Osteocyte (in vitro differentiated cells): ENCODE measurements around the gene TDRD3. TPM values are rescaled to one million over a fixed set of nuclear protein-coding genes. Genes with fewer than 3 reads are reported as not detected.
A peak's percentile ranks its signal among the peaks of the same experiment; 100 is the strongest.
"Not testable (repeated sequence)": the region's sequence is repeated elsewhere in the genome, so short reads cannot be mapped to it uniquely, and the experiment has no call there.

Experiments used
- DNase-seq: peaks from one replicate; pipeline ENCODE4 v3.0.0; 2021; ENCODE audit warnings: mixed read lengths; ENCODE audit not compliant: unreplicated experiment; ENCODE audit errors: extremely low spot score
- H3K27ac Mint-ChIP-seq: one replicate; pipeline ENCODE4 v1.8.0; 2021; ENCODE audit warnings: mild to moderate bottlenecking, mixed read lengths; ENCODE audit not compliant: unreplicated experiment
- H3K27me3 Mint-ChIP-seq: one replicate; pipeline ENCODE4 v1.8.0; 2021; ENCODE audit warnings: mixed read lengths; ENCODE audit not compliant: unreplicated experiment
- H3K36me3 Mint-ChIP-seq: one replicate; pipeline ENCODE4 v1.8.0; 2021; ENCODE audit warnings: mixed read lengths; ENCODE audit not compliant: unreplicated experiment
- H3K4me1 Mint-ChIP-seq: one replicate; pipeline ENCODE4 v1.8.0; 2021; ENCODE audit warnings: mixed read lengths; ENCODE audit not compliant: unreplicated experiment
- H3K4me3 Mint-ChIP-seq: one replicate; pipeline ENCODE4 v1.8.0; 2021; ENCODE audit warnings: mild to moderate bottlenecking, moderate library complexity, mixed read lengths; ENCODE audit not compliant: unreplicated experiment
- H3K9me3 Mint-ChIP-seq: one replicate; pipeline ENCODE4 v1.8.0; 2021; ENCODE audit warnings: mixed read lengths; ENCODE audit not compliant: unreplicated experiment
- total RNA-seq: library from RNA; stranded (reverse); gene quantifications from 2 replicates; pipeline ENCODE4 v1.2.1, GENCODE V29; 2021
- TF ChIP-seq, protein P1 (sequence below): fragments of 200-600 bp; sonication (generic); IDR thresholded peaks from 2 replicates; pipeline ENCODE4 v1.5.0; 2021; ENCODE audit warnings: antibody characterized with exemption, mild to moderate bottlenecking, moderate library complexity

Gene TDRD3
- total RNA-seq, 1 donor from 2014 or later, result 27.6 TPM

DNA sequence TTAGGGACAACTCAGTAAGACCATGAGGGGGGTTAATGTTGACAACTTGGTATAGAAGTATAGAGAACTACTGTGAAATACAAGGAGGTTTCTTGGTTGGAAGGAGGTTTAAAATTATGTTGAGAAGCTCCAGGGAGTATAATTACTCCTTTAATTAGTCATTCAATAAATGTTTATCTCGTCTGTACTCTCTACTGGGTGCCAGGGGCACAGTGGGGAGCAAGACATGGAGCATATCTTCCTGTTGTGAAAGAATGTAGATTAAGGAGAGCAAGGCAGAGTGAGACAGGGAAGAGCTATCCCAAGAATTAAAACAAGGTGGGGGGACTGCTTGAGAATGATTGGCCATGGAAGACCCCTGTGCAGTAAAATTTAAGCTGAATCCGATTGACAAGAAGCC is 33.7 kb upstream of the TDRD3 start:
- TF ChIP-seq, protein P1, sequence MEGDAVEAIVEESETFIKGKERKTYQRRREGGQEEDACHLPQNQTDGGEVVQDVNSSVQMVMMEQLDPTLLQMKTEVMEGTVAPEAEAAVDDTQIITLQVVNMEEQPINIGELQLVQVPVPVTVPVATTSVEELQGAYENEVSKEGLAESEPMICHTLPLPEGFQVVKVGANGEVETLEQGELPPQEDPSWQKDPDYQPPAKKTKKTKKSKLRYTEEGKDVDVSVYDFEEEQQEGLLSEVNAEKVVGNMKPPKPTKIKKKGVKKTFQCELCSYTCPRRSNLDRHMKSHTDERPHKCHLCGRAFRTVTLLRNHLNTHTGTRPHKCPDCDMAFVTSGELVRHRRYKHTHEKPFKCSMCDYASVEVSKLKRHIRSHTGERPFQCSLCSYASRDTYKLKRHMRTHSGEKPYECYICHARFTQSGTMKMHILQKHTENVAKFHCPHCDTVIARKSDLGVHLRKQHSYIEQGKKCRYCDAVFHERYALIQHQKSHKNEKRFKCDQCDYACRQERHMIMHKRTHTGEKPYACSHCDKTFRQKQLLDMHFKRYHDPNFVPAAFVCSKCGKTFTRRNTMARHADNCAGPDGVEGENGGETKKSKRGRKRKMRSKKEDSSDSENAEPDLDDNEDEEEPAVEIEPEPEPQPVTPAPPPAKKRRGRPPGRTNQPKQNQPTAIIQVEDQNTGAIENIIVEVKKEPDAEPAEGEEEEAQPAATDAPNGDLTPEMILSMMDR, result no peak
- H3K27me3 Mint-ChIP-seq, result peaks cover 16% of the 10 kb centered on the region
- H3K27ac Mint-ChIP-seq, result no peak overlapping the region
- no peak overlapping the region for H3K4me3 Mint-ChIP-seq
- DNase-seq, result no peak
- peaks cover 2% of the 10 kb centered on the region for H3K4me1 Mint-ChIP-seq
- H3K36me3 Mint-ChIP-seq, result no peaks in the 10 kb centered on the region
- H3K9me3 Mint-ChIP-seq, result no peaks in the 10 kb centered on the region

DNA sequence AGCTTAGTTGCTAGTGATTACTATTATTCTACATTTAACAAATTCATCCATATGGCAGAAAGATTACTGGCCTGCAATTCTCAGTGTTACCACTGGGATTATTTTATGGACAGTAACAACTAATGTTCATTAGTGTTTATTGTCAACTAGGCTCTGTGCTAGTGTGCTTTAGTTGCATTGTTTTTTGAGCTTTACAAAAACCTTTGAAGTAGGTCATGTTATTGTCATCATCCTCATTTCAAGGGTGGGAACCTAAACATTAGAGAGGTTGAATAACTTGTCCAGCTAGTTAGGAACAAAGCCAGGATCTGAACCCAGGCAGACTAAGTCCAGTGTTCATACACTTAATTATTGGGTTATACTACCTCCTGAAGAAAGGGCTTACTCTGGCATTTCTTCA is 27.8 kb upstream of the TDRD3 start:
- no peak overlapping the region for H3K4me3 Mint-ChIP-seq
- TF ChIP-seq, protein P1, result peak; percentile 32
- peaks cover 9% of the 10 kb centered on the region for H3K27me3 Mint-ChIP-seq
- H3K9me3 Mint-ChIP-seq, result no peaks in the 10 kb centered on the region
- H3K4me1 Mint-ChIP-seq, result no peaks in the 10 kb centered on the region
- DNase-seq, result no peak
- H3K27ac Mint-ChIP-seq, result no peak overlapping the region
- no peaks in the 10 kb centered on the region for H3K36me3 Mint-ChIP-seq

DNA sequence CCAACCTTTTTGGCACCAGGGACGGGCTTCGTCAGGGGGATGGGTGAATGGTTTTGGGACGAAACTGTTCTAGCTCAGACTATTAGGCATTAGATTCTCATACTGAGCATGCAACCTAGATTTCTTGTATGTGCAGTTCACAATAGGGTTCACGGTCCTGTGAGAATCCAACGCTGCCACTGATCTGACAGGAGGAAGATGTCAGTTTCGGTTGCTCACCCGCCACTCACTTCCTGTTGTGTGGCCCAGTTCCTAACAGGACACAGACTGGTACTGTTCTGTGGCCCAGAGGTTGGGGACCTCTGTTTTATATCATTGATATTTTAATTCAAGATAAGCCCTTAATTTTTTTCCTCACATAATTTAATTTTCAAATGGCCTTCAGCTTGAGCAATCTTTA is 26.7 kb upstream of the TDRD3 start:
- Mint-ChIP-seq H3K4me3 (no peak overlapping the region), H3K27ac (no peak overlapping the region), H3K36me3 (no peaks in the 10 kb centered on the region), H3K27me3 (peaks cover 9% of the 10 kb centered on the region), H3K4me1 (no peaks in the 10 kb centered on the region), H3K9me3 (peaks cover 3% of the 10 kb centered on the region)
- TF ChIP-seq, protein P1, result no peak
- no peak for DNase-seq

DNA sequence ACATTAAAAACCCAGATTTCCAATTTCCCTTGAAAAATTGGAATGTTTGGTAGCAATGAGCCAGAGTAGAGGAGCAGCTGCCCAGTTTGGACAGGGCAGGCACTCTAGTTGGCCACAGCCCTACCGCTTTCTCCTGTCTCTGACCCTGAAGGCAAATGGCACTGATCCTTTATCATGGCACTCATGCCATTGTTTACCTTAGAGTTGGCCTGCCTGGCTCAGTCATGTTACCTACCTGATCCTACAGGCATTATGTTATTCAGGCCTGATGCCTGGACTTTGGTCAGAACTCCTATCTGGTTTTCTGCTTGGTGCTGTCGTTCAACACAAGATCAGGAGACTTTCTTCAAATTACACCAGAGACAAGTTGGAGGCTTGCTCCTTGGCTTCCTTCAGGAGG is 24.9 kb upstream of the TDRD3 start:
- H3K27ac Mint-ChIP-seq, result no peak overlapping the region
- peaks cover 7% of the 10 kb centered on the region for H3K9me3 Mint-ChIP-seq
- peaks cover 4% of the 10 kb centered on the region for H3K27me3 Mint-ChIP-seq
- H3K36me3 Mint-ChIP-seq, result no peaks in the 10 kb centered on the region
- no peak for DNase-seq
- TF ChIP-seq, protein P1, result no peak
- H3K4me1 Mint-ChIP-seq, result no peaks in the 10 kb centered on the region
- no peak overlapping the region for H3K4me3 Mint-ChIP-seq

DNA sequence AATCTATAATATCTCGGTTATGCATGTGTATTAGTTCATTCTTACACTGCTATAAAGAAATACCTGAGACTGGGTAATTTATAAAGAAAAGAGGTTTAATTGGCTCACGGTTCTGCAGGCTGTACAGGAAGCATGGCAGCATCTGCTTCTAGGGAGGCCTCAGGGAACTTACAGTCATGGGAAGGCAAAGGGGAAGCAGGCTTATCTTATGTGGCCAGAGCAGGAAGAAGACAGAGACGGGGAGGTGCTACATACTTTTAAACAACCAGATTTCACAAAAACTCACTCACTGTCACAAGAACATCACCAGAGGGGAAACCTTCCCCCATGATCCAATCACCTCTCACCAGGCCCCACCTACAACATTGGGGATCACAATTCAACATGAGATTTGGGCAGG is 17.7 kb upstream of the TDRD3 start:
- H3K4me1 Mint-ChIP-seq, H3K9me3 Mint-ChIP-seq, H3K36me3 Mint-ChIP-seq, H3K27me3 Mint-ChIP-seq, H3K4me3 Mint-ChIP-seq, H3K27ac Mint-ChIP-seq, DNase-seq: not testable (repeated sequence)
